Anterior cingulate cortex (tissue), 58 donors: ENCODE results near the gene UBC.
"Not testable (repeated sequence)": the region's sequence is repeated elsewhere in the genome, so short reads cannot be mapped to it uniquely, and the experiment has no call there.

ENCODE experiments used
- DNase-seq, 58 donors: peaks; one replicate each; lab custom pipeline; 2025; lab: John Stamatoyannopoulos, UW

UBC gene

GRCh38 chr12:124916374-124917134, 2.1 kb upstream of the UBC start:
- no peak for DNase-seq

GRCh38 chr12:124915239-124916236, 1.1 kb upstream of the UBC start:
- no peak for DNase-seq

- DNase-seq: no peak
Observed at GRCh38 chr12:124913474-124914391, 717 bp downstream of the UBC start.

GRCh38 chr12:124912529-124913287, 1.7 kb downstream of the UBC start:
- not testable (repeated sequence) for DNase-seq

GRCh38 chr12:124911521-124911920, 2.9 kb downstream of the UBC start:
- not testable (repeated sequence) for DNase-seq

- DNase-seq: no peak
Observed at GRCh38 chr12:124910561-124911478, 3.6 kb downstream of the UBC start.

- no peak for DNase-seq
Observed at GRCh38 chr12:124909831-124910560, 4.5 kb downstream of the UBC start.

GRCh38 chr12:124906606-124907261, 7.7 kb downstream of the UBC start:
- no peak for DNase-seq

GRCh38 chr12:124904306-124905098, 9.9 kb downstream of the UBC start:
- DNase-seq: peak in 55 of 58 donors; percentile 1 to 90 (median 61)

- DNase-seq: peak in 1 of 58 donors; percentile 8
Observed at GRCh38 chr12:124902916-124903315, 11.5 kb downstream of the UBC start.

- DNase-seq: no peak
Observed at GRCh38 chr12:124901003-124901402, 13.4 kb downstream of the UBC start.

GRCh38 chr12:124900345-124900795, 14.1 kb downstream of the UBC start:
- not testable (repeated sequence) for DNase-seq

- DNase-seq: no peak
Observed at GRCh38 chr12:124898923-124899294, 15.5 kb downstream of the UBC start.

GRCh38 chr12:124898200-124898922, 16.1 kb downstream of the UBC start:
- DNase-seq: peak in 50 of 58 donors; percentile 3 to 78 (median 36)

GRCh38 chr12:124896461-124896860, 18.0 kb downstream of the UBC start:
- no peak for DNase-seq
